ENCODE results near the gene EPB41L5. TPM values are rescaled to one million over a fixed set of nuclear protein-coding genes. Genes with fewer than 3 reads are reported as not detected.
A peak's percentile ranks its signal among the peaks of the same experiment; 100 is the strongest.

Gene EPB41L5
- total and polyA plus RNA-seq, 12 donors: 3.8 to 18.8 (median 13.1) TPM

GRCh38 chr2:120222186-120223033 lies 209.5 kb downstream of the EPB41L5 start:
- Histone ChIP-seq H3K27me3 (no peaks in the 10 kb centered on the region), H3K9me3 (peaks cover 0 to 13% (median 0%) of the 10 kb centered on the region in 11 donors), H3K4me1 (peaks cover 5 to 44% (median 35%) of the 10 kb centered on the region in 9 donors), H3K4me3 (peak overlapping the region; percentile 49 to 92 (median 72)), H3K27ac (peak overlapping the region; percentile 82 to 99 (median 96)), H3K36me3 (peaks cover 0 to 27% (median 0%) of the 10 kb centered on the region in 9 donors)
- ATAC-seq: peak in 1 of 8 donors; percentile 2
- DNase-seq: no peak
- WGBS, 2 donors: 76 to 81% methylated on average over 49 of the region's 49 CpGs
- no peak for TF ChIP-seq CTCF (IDR thresholded peaks at IDR 0.05)
- intact Hi-C loops (cut with DNase I): loop anchor here in 4 of 10 donors (1.0 to 10.0 kb wide), 4 partner anchors 30 to 92 kb away; partner anchors contain the start of gene RALB (in 2 of the 4)

- peak; percentile 91 to 93 for DNase-seq
- H3K9me3 ChIP-seq: peaks cover 0 to 13% (median 0%) of the 10 kb centered on the region in 11 donors
- peaks cover 0 to 24% (median 0%) of the 10 kb centered on the region in 9 donors for H3K36me3 ChIP-seq
- TF ChIP-seq CTCF (IDR thresholded peaks at IDR 0.05): peak in 5 of 9 donors; percentile 9 to 51 (median 45)
- H3K4me1 ChIP-seq: peaks cover 5 to 49% (median 35%) of the 10 kb centered on the region in 9 donors
- intact Hi-C loops (cut with DNase I): loop anchor here in 4 of 10 donors (1.0 to 10.0 kb wide), 4 partner anchors 29 to 92 kb away; partner anchors contain the start of gene RALB (in 2 of the 4)
- H3K27me3 ChIP-seq: no peaks in the 10 kb centered on the region
- H3K27ac ChIP-seq: peak within 1 kb of the TSS; percentile 82 to 99 (median 96)
- peak within 1 kb of the TSS; percentile 49 to 92 (median 72) for H3K4me3 ChIP-seq
- peak; percentile 96 to 98 (median 97) for ATAC-seq
- WGBS, 2 donors: 2% methylated on average over 107 to 108 of the region's 108 CpGs
These were observed 210.4 kb downstream of the EPB41L5 start, which contains the start of gene TMEM185B for GRCh38 chr2:120223034-120223912. TSS of gene TMEM185B (minus strand) at chr2:120223400. CDS start at chr2:120222976, 424 bp downstream.

GRCh38 chr2:120224256-120224655 lies 211.4 kb downstream of the EPB41L5 start:
- intact Hi-C loops (cut with DNase I): loop anchor here in 3 of 10 donors (5.0 to 10.0 kb wide), 2 partner anchors 88 to 91 kb away; no protein-coding TSS in a partner anchor
- Histone ChIP-seq H3K4me1 (peaks cover 5 to 49% (median 41%) of the 10 kb centered on the region in 9 donors), H3K4me3 (peak overlapping the region in 7 of 10 donors; percentile 49 to 92 (median 70)), H3K9me3 (peaks cover 0 to 13% (median 0%) of the 10 kb centered on the region in 11 donors), H3K27me3 (no peaks in the 10 kb centered on the region), H3K36me3 (peaks cover 0 to 21% (median 0%) of the 10 kb centered on the region in 9 donors), H3K27ac (peak overlapping the region in 8 of 10 donors; percentile 82 to 99 (median 96))
- no peak for TF ChIP-seq CTCF (IDR thresholded peaks at IDR 0.05)
- DNase-seq (no peak), ATAC-seq (peak in 1 of 8 donors; percentile 5)
- 95 to 96% methylated on average over 13 of the region's 13 CpGs for WGBS, 2 donors

All from heart right ventricle (tissue), 16 donors.